GM10266 (cell line): Measurements from ENCODE around the gene RHOF.

Experiments
- DNase-seq: peaks from one replicate; pipeline ENCODE4 v3.0.0; 2012; ENCODE audit errors: extremely low spot score
- CTCF ChIP-seq: IDR thresholded peaks from 2 replicates; pipeline ENCODE4 v1.5.1; 2012; ENCODE audit warnings: mild to moderate bottlenecking, low read depth; ENCODE audit not compliant: control insufficient read depth, insufficient read depth; ENCODE audit errors: missing control alignments

RHOF gene

GRCh38 chr12:121826318-121827150 lies 33.0 kb upstream of the RHOF start:
- no peak for DNase-seq
- no peak for TF ChIP-seq CTCF

- TF ChIP-seq CTCF, result no peak
- DNase-seq, result no peak
Observed at GRCh38 chr12:121825041-121825523, 31.6 kb upstream of the RHOF start.

GRCh38 chr12:121823727-121824115 lies 30.2 kb upstream of the RHOF start:
- DNase-seq, result no peak
- TF ChIP-seq CTCF, result no peak

GRCh38 chr12:121823101-121823726 lies 29.7 kb upstream of the RHOF start:
- peak; percentile 29 for TF ChIP-seq CTCF
- DNase-seq, result no peak

- DNase-seq, result no peak
- no peak for TF ChIP-seq CTCF
Observed at GRCh38 chr12:121822393-121823100, 29.1 kb upstream of the RHOF start.

GRCh38 chr12:121820056-121820455 lies 26.6 kb upstream of the RHOF start:
- DNase-seq, result no peak
- no peak for TF ChIP-seq CTCF
